HepG2 (cell line): ENCODE results near the gene PPP2R2C. TPM values are rescaled to one million over a fixed set of nuclear protein-coding genes. Genes with fewer than 3 reads are reported as not detected.

ENCODE experiments used
- ATM ChIP-seq: fragments of 450-650 bp; IDR thresholded peaks from 2 replicates; pipeline ENCODE4 v1.7.1; 2017; ENCODE audit warnings: mild to moderate bottlenecking, borderline replicate concordance
- CC2D1A ChIP-seq: sonication (generic); formaldehyde crosslinking; IDR thresholded peaks from 2 replicates; pipeline ENCODE4 v1.8.1; 2023; ENCODE audit warnings: mild to moderate bottlenecking, missing genetic modification reagents
- EZH2 ChIP-seq: conservative IDR thresholded peaks from 2 replicates; pipeline ENCODE4 v1.6.1; 2012; ENCODE audit warnings: mild to moderate bottlenecking, low read depth, low read length, moderate library complexity
- FOSL1 ChIP-seq: sonication (generic); formaldehyde crosslinking; IDR thresholded peaks from 2 replicates; pipeline ENCODE4 v1.9.0; 2021; ENCODE audit warnings: missing genetic modification reagents, borderline replicate concordance
- FOXK1 ChIP-seq: sonication (generic); formaldehyde crosslinking; IDR thresholded peaks from 2 replicates; pipeline ENCODE4 v1.4.0; 2020; ENCODE audit warnings: low read depth, missing genetic modification reagents, borderline replicate concordance
- FOXO4 ChIP-seq: sonication (generic); formaldehyde crosslinking; conservative IDR thresholded peaks from 2 replicates; pipeline ENCODE4 v1.8.1; 2023; ENCODE audit warnings: missing genetic modification reagents
- GATAD2A ChIP-seq: IDR thresholded peaks from 2 replicates; pipeline ENCODE4 v1.6.1; 2016
- HDAC1 ChIP-seq: sonication (generic); formaldehyde crosslinking; IDR thresholded peaks from 2 replicates; pipeline ENCODE4 v1.5.1; 2020; ENCODE audit warnings: mild to moderate bottlenecking, missing genetic modification reagents
- HMG20B ChIP-seq: conservative IDR thresholded peaks from 2 replicates; pipeline ENCODE4 v1.6.1; 2016; ENCODE audit warnings: missing genetic modification reagents, missing compliant biosample characterization
- HMGXB4 ChIP-seq, 2 experiments: sonication (generic) in 1 of 2; formaldehyde crosslinking in 1 of 2; IDR thresholded peaks; 2 replicates each; pipeline versions ENCODE4 v1.4.0 to v1.6.1; 2018 to 2020; ENCODE audit warnings: missing genetic modification reagents in 2 of 2, borderline replicate concordance in 1 of 2, low read depth in 1 of 2, mild to moderate bottlenecking in 1 of 2, missing biosample characterization in 1 of 2
- HNF4G ChIP-seq, 2 experiments: sonication (generic) in 1 of 2; formaldehyde crosslinking in 1 of 2; IDR thresholded peaks; 2 replicates each; pipeline versions ENCODE4 v1.4.0 to v1.6.1; 2011 to 2020; ENCODE audit warnings: borderline replicate concordance in 2 of 2, low read depth in 2 of 2, mild to moderate bottlenecking in 2 of 2, low read length in 1 of 2, missing genetic modification reagents in 1 of 2, moderate library complexity in 1 of 2
- KDM6A ChIP-seq: IDR thresholded peaks from 2 replicates; pipeline ENCODE4 v1.6.1; 2016; ENCODE audit warnings: low read depth
- LCORL ChIP-seq, 2 experiments: fragments of 450-650 bp in 1 of 2; sonication (generic) in 1 of 2; formaldehyde crosslinking in 1 of 2; IDR thresholded peaks; 2 replicates each; pipeline versions ENCODE4 v1.5.0 to v1.6.1; 2017 to 2020; ENCODE audit warnings: antibody characterized with exemption in 1 of 2, missing genetic modification reagents in 1 of 2
- MAX ChIP-seq: IDR thresholded peaks from 2 replicates; pipeline ENCODE4 v1.6.1; 2012; ENCODE audit warnings: inconsistent platforms
- NCOR1 ChIP-seq: fragments of 200-600 bp; sonication (generic); IDR thresholded peaks from 2 replicates; pipeline ENCODE4 v1.7.0; 2017; ENCODE audit warnings: antibody characterized with exemption, low read length, borderline replicate concordance
- PAX8 ChIP-seq: sonication (generic); formaldehyde crosslinking; IDR thresholded peaks from 2 replicates; pipeline ENCODE4 v1.8.0; 2022; ENCODE audit warnings: mild to moderate bottlenecking, missing genetic modification reagents, borderline replicate concordance
- RXRA ChIP-seq: sonication (generic); formaldehyde crosslinking; IDR thresholded peaks from 2 replicates; pipeline ENCODE4 v1.5.1; 2020; ENCODE audit warnings: missing genetic modification reagents
- SIN3B ChIP-seq: fragments of 150-350 bp; IDR thresholded peaks from 2 replicates; pipeline ENCODE4 v1.6.1; 2014; ENCODE audit warnings: low read length
- TCF7L2 ChIP-seq: IDR thresholded peaks from 2 replicates; pipeline ENCODE4 v1.6.1; 2011; ENCODE audit warnings: mild to moderate bottlenecking, low read depth, low read length, moderate library complexity
- ZBED4 ChIP-seq: sonication (generic); formaldehyde crosslinking; IDR thresholded peaks from 2 replicates; pipeline ENCODE4 v1.4.0; 2020; ENCODE audit warnings: missing genetic modification reagents, borderline replicate concordance
- ZNF773 ChIP-seq: sonication (generic); formaldehyde crosslinking; IDR thresholded peaks from 2 replicates; pipeline ENCODE4 v1.4.0; 2020; ENCODE audit warnings: missing genetic modification reagents, borderline replicate concordance
- polyA plus RNA-seq, 8 experiments: library from polyadenylated mRNA; depleted of rRNA in 3 of 8; stranded (reverse) in 7 of 8; unstranded in 1 of 8; fragments of >200 nt; fragmentation: Illumina TruSeq in 4 of 8; extraction: Trizol in 4 of 8; gene quantifications; 2 replicates each; pipeline versions ENCODE4 v1.2.1 to v1.2.3, GENCODE V29; 2011 to 2016; ENCODE audit warnings: low read depth in 4 of 8, missing spikeins in 1 of 8, mixed read lengths in 1 of 8; ENCODE audit not compliant: insufficient read depth in 1 of 8
- total RNA-seq, 5 experiments: library from RNA; depleted of rRNA; stranded (reverse); fragments of >200 nt; fragmentation: Illumina TruSeq; extraction: Trizol; gene quantifications; 2 replicates each; pipeline ENCODE4 v1.2.3, GENCODE V29; 2016; ENCODE audit warnings: low read depth in 1 of 5

The PPP2R2C gene
- total and polyA plus RNA-seq, 2 of the 13 experiments (the other 11 are each of a cell fraction or from before 2014, with no cell fraction given) = 0.60 to 8.6 TPM

DNA sequence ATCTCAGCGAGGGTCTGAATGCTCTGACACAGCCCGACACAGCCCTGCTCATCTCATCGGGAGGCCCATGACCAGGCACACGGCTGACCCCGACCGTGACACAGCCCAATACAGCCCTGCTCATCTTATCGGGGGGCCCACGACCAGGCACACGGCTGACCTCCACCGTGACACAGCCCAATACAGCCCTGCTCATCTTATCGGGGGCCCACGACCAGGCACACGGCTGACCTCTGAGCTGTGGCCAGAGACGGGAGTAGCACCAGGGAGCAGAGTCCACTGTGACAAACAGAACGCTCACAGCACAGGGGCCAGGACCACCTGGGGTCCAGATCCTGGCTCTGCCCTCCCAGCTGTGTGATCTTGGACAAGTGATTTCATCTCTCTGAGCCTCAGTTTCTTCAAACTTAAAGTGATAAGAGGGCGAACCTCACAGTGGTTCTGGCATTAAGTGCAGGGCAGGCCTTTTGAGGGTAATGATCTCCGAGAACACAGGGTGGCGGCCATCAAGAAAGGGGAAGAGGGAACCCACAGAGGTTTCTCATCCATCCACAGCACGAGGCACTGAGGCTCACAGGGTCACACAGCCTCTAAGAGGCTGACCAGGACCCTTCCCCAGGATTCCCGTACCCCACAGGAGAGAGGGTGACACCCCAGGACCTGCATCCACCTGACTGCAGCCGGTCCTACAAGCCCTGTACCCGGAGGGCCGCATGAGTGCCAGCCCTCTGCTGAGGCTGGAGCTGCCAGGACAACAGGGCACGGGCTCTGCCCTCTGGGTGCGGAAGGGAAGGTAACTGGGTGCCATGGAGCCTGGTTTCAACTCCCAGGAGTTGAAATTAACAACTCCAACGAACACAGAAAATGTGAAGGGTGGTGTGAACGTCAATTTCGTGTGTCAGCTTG, 142.7 kb downstream of the PPP2R2C start (continued):
- no peak for TF ChIP-seq FOSL1 (CRISPR knock-in tag)
- no peak for TF ChIP-seq FOXK1 (CRISPR knock-in tag)
- TF ChIP-seq HNF4G (IDR thresholded peaks at IDR 0.05; ENCODE audit: borderline replicate concordance, low read depth, low read length) = peak; percentile 77
- TF ChIP-seq HNF4G (CRISPR knock-in tag; IDR thresholded peaks at IDR 0.05; ENCODE audit: borderline replicate concordance, low read depth) = peak; percentile 87
- TF ChIP-seq ZNF773 (CRISPR knock-in tag) = no peak
- 0 out of 2 replicates have a peak, but pooled peaks have one; percentile 13 for TF ChIP-seq KDM6A (CRISPR knock-in tag)
- TF ChIP-seq MAX = peak; percentile 60
- no peak for TF ChIP-seq SIN3B
- no peak for TF ChIP-seq FOXO4
- no peak for TF ChIP-seq TCF7L2
- no peak for TF ChIP-seq EZH2
- TF ChIP-seq HDAC1 (CRISPR knock-in tag) = peak; percentile 50
- TF ChIP-seq GATAD2A = peak; percentile 65
- TF ChIP-seq PAX8 = no peak
- TF ChIP-seq HMGXB4 (CRISPR knock-in tag; IDR thresholded peaks at IDR 0.05; ENCODE audit: borderline replicate concordance in 1 of 2, low read depth in 1 of 2) = no peak
- no peak for TF ChIP-seq LCORL (IDR thresholded peaks at IDR 0.05)
- TF ChIP-seq LCORL (CRISPR knock-in tag; IDR thresholded peaks at IDR 0.05) = peak; percentile 68; the same call in 1 of the 2 replicates
- no peak for TF ChIP-seq ZBED4
- no peak for TF ChIP-seq HMG20B
- no peak for TF ChIP-seq CC2D1A (CRISPR knock-in tag)
- peak; percentile 54; the same call in 1 of the 2 replicates for TF ChIP-seq NCOR1
- peak; percentile 44; the same call in 1 of the 2 replicates for TF ChIP-seq RXRA (CRISPR knock-in tag)
- no peak for TF ChIP-seq ATM
